Breast epithelium (tissue), 4 donors: ENCODE data around the gene ZDHHC21. TPM values are rescaled to one million over a fixed set of nuclear protein-coding genes. Genes with fewer than 3 reads are reported as not detected.

ENCODE experiments used
- DNase-seq, 2 donors: peaks; one replicate each; pipeline ENCODE4 v3.0.0-alpha.2; 2019; ENCODE audit warnings: low spot score in 2 of 2
- H3K27ac ChIP-seq, 2 donors: fragments of 200-600 bp; sonication (generic) in 1 of 2; one replicate each; pipeline ENCODE4 v1.5.1; 2016 to 2019; ENCODE audit warnings: mild to moderate bottlenecking in 1 of 2
- H3K27me3 ChIP-seq, 2 donors: fragments of 200-600 bp; sonication (generic) in 1 of 2; one replicate each; pipeline versions ENCODE4 v1.5.1 to v1.6.0; 2017 to 2019; ENCODE audit warnings: control low read depth in 1 of 2, mild to moderate bottlenecking in 1 of 2
- H3K36me3 ChIP-seq: fragments of 200-600 bp; one replicate; pipeline ENCODE4 v1.5.1; 2019
- H3K4me1 ChIP-seq, 2 donors: fragments of 200-600 bp; sonication (generic); one replicate each; pipeline ENCODE4 v1.5.1; 2016 to 2019; ENCODE audit warnings: control low read depth in 1 of 2
- H3K4me3 ChIP-seq, 3 donors: fragments of 200-600 bp; sonication (generic); 1 replicate in 2 of 3; 2 replicates in 1 of 3; pipeline ENCODE4 v1.5.1; 2016 to 2019; ENCODE audit warnings: mild to moderate bottlenecking in 3 of 3, moderate library complexity in 2 of 3
- H3K9me3 ChIP-seq, 2 donors: fragments of 200-600 bp; sonication (generic) in 1 of 2; one replicate each; pipeline ENCODE4 v1.5.1; 2016 to 2019; ENCODE audit warnings: control low read depth in 1 of 2
- CTCF ChIP-seq, 3 donors: fragments of 450-650 bp; IDR thresholded peaks; one replicate each; pipeline ENCODE4 v1.5.1; 2016 to 2017; ENCODE audit warnings: antibody characterized with exemption in 3 of 3, mild to moderate bottlenecking in 3 of 3, moderate library complexity in 3 of 3
- POLR2A ChIP-seq: fragments of 450-650 bp; IDR thresholded peaks from one replicate; pipeline ENCODE4 v1.6.1; 2016; ENCODE audit warnings: antibody characterized with exemption, mild to moderate bottlenecking, moderate library complexity
- POLR2AphosphoS5 ChIP-seq, 3 donors: sonication (generic); formaldehyde crosslinking; IDR thresholded peaks; one replicate each; pipeline ENCODE4 v1.6.1; 2017; ENCODE audit warnings: antibody characterized with exemption in 3 of 3
- intact Hi-C: fragments of 100-400 bp; cut with DNase I; formaldehyde crosslinking; loops from one replicate; pipeline ENCODE4 v1.15.1; 2023; ENCODE audit warnings: low total_unique reads
- total RNA-seq, 3 donors: library from RNA; depleted of rRNA; stranded (reverse); fragments of >200 nt; gene quantifications; one replicate each; pipeline ENCODE4 v1.1.0, GENCODE V29; 2016

ZDHHC21 gene
- total RNA-seq, 3 donors from 2014 or later: 11.2 to 29.1 (median 11.5) TPM

GRCh38 chr9:14640967-14641366 lies 52.3 kb downstream of the ZDHHC21 start:
- DNase-seq: no peak
- intact Hi-C loops: no loop called here
- Histone ChIP-seq H3K27ac (no peak overlapping the region), H3K36me3 (no peaks in the 10 kb centered on the region), H3K4me3 (no peak overlapping the region), H3K4me1 (no peaks in the 10 kb centered on the region), H3K9me3 (no peaks in the 10 kb centered on the region), H3K27me3 (no peaks in the 10 kb centered on the region)
- TF ChIP-seq CTCF (IDR thresholded peaks at IDR 0.05) (no peak), POLR2A (no peak)

- intact Hi-C loops: no loop called here
- Histone ChIP-seq H3K36me3 (no peaks in the 10 kb centered on the region), H3K4me1 (no peaks in the 10 kb centered on the region), H3K27ac (no peak overlapping the region), H3K9me3 (no peaks in the 10 kb centered on the region), H3K27me3 (no peaks in the 10 kb centered on the region), H3K4me3 (no peak overlapping the region)
- no peak for DNase-seq
- TF ChIP-seq CTCF (IDR thresholded peaks at IDR 0.05): no peak
- no peak for TF ChIP-seq POLR2A
- TF ChIP-seq POLR2AphosphoS5 (IDR thresholded peaks at IDR 0.05): no peak
Measured at GRCh38 chr9:14640294-14640693, 52.9 kb downstream of the ZDHHC21 start.

GRCh38 chr9:14633906-14634565 lies 59.2 kb downstream of the ZDHHC21 start:
- Histone ChIP-seq H3K27me3 (no peaks in the 10 kb centered on the region), H3K9me3 (no peaks in the 10 kb centered on the region), H3K4me1 (no peaks in the 10 kb centered on the region), H3K36me3 (no peaks in the 10 kb centered on the region), H3K27ac (no peak overlapping the region), H3K4me3 (no peak overlapping the region)
- TF ChIP-seq POLR2A: no peak
- TF ChIP-seq POLR2AphosphoS5 (IDR thresholded peaks at IDR 0.05): no peak
- TF ChIP-seq CTCF (IDR thresholded peaks at IDR 0.05): no peak
- no peak for DNase-seq
- intact Hi-C loops: no loop called here

DNA sequence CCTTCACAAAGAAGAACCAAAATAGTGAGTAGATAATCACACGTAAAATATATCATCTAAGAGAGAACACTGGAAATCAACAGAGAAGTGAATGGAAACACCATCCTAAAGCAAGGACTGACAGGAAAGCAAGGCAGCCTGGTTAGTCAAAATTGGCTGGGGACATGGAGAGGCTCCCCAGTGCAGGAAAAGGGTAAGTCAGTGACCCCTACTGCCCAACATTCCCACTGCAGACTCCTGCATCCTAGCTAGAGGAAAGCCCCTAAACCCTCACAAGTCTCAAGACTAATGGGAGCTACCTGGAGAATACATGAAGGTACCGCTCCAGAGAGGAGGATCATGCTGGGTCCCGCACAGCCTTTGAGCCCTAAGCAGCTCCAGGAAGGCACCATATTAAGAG lies 60.1 kb downstream of the ZDHHC21 start:
- Histone ChIP-seq H3K27me3 (no peaks in the 10 kb centered on the region), H3K9me3 (no peaks in the 10 kb centered on the region), H3K27ac (no peak overlapping the region), H3K36me3 (no peaks in the 10 kb centered on the region), H3K4me3 (no peak overlapping the region), H3K4me1 (no peaks in the 10 kb centered on the region)
- intact Hi-C loops: no loop called here
- DNase-seq: no peak
- TF ChIP-seq POLR2AphosphoS5 (IDR thresholded peaks at IDR 0.05) (no peak), POLR2A (no peak), CTCF (IDR thresholded peaks at IDR 0.05) (no peak)

DNA sequence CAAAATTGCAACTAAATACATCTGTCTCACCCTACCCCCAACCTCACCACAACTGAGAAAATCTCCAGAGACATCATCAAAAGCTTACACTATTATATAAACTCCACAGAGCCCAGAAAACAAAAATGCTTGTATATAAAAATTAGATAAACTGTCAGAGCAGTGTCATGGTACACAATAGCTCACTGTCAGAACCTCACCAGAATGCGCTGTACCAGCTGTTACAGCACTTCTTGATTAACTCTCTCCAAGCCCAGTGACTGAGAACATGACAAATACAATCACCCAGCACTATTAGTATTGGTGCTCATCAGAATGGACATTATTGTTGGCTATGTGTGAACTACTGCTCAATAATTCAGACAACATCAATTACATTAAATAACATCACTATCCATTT lies 65.7 kb downstream of the ZDHHC21 start:
- H3K27ac ChIP-seq: no peak overlapping the region
- no peak for TF ChIP-seq POLR2A
- H3K4me3 ChIP-seq: no peak overlapping the region
- no peaks in the 10 kb centered on the region for H3K4me1 ChIP-seq
- intact Hi-C loops: no loop called here
- H3K36me3 ChIP-seq: no peaks in the 10 kb centered on the region
- H3K9me3 ChIP-seq: no peaks in the 10 kb centered on the region
- H3K27me3 ChIP-seq: no peaks in the 10 kb centered on the region
- no peak for DNase-seq
